Neuronal stem cell (in vitro differentiated cells): ENCODE data around the gene SLC26A11.

Experiments used
- DNase-seq: peaks from one replicate; pipeline ENCODE4 v3.0.0-alpha.2; 2013; ENCODE audit warnings: low spot score
- H2AFZ ChIP-seq: one replicate; pipeline ENCODE4 v1.6.1; 2013; ENCODE audit warnings: mild to moderate bottlenecking, low read length, inconsistent platforms
- H2AK5ac ChIP-seq: 2 replicates; pipeline ENCODE4 v1.6.1; 2013; ENCODE audit warnings: low read depth, mild to moderate bottlenecking, inconsistent platforms, low read length, moderate library complexity, mixed read lengths
- H2BK120ac ChIP-seq: 2 replicates; pipeline ENCODE4 v1.6.1; 2013; ENCODE audit warnings: low read depth, mild to moderate bottlenecking, inconsistent platforms, low read length, moderate library complexity, mixed read lengths
- H2BK12ac ChIP-seq: one replicate; pipeline ENCODE4 v1.6.1; 2013; ENCODE audit warnings: low read length, inconsistent platforms
- H2BK15ac ChIP-seq: 2 replicates; pipeline ENCODE4 v1.6.1; 2013; ENCODE audit warnings: mild to moderate bottlenecking, low read length, inconsistent platforms, mixed read lengths
- H2BK5ac ChIP-seq: one replicate; pipeline ENCODE4 v1.6.1; 2013; ENCODE audit warnings: inconsistent platforms, mild to moderate bottlenecking, low read length, moderate library complexity
- H3K14ac ChIP-seq: one replicate; pipeline ENCODE4 v1.6.1; 2013; ENCODE audit warnings: low read length, inconsistent platforms
- H3K18ac ChIP-seq: 2 replicates; pipeline ENCODE4 v1.6.1; 2013; ENCODE audit warnings: low read length, inconsistent platforms
- H3K23ac ChIP-seq: 2 replicates; pipeline ENCODE4 v1.6.1; 2013; ENCODE audit warnings: low read depth, mild to moderate bottlenecking, mixed read lengths, low read length, inconsistent platforms; ENCODE audit not compliant: poor library complexity
- H3K27ac ChIP-seq: replicated peaks from 3 replicates; pipeline ENCODE4 v1.5.1; 2013; ENCODE audit warnings: low read length, inconsistent platforms
- H3K27me3 ChIP-seq, 3 experiments: 2 replicates each; pipeline ENCODE4 v1.6.1; 2013; ENCODE audit warnings: low read length in 3 of 3, mild to moderate bottlenecking in 2 of 3, inconsistent platforms in 1 of 3, low read depth in 1 of 3, mixed read lengths in 1 of 3, moderate library complexity in 1 of 3; ENCODE audit not compliant: control insufficient read depth in 3 of 3, insufficient read depth in 3 of 3
- H3K36me3 ChIP-seq, 2 donors: replicated peaks in 1 of 2; 2 replicates each; pipeline ENCODE4 v1.6.1; 2013; ENCODE audit warnings: low read length in 2 of 2; ENCODE audit not compliant: control insufficient read depth in 2 of 2, insufficient read depth in 2 of 2
- H3K4ac ChIP-seq: 2 replicates; pipeline ENCODE4 v1.6.1; 2013; ENCODE audit warnings: inconsistent platforms, mild to moderate bottlenecking, low read length, moderate library complexity
- H3K4me1 ChIP-seq, 2 donors: 1 replicate in 1 of 2; 2 replicates in 1 of 2; pipeline ENCODE4 v1.6.1; 2013; ENCODE audit warnings: low read length in 2 of 2, low read depth in 1 of 2; ENCODE audit not compliant: control insufficient read depth in 2 of 2, insufficient read depth in 1 of 2
- H3K4me2 ChIP-seq: one replicate; pipeline ENCODE4 v1.6.1; 2013; ENCODE audit warnings: mild to moderate bottlenecking, low read length, inconsistent platforms; ENCODE audit not compliant: insufficient read depth, poor library complexity, severe bottlenecking
- H3K4me3 ChIP-seq, 2 donors: 2 replicates each; pipeline ENCODE4 v1.5.1; 2013; ENCODE audit warnings: low read length in 2 of 2, mild to moderate bottlenecking in 2 of 2, inconsistent platforms in 1 of 2, moderate library complexity in 1 of 2
- H3K79me1 ChIP-seq: one replicate; pipeline ENCODE4 v1.6.1; 2013; ENCODE audit warnings: low read depth, mild to moderate bottlenecking, inconsistent platforms, low read length, moderate library complexity
- H3K9ac ChIP-seq: one replicate; pipeline ENCODE4 v1.6.1; 2013; ENCODE audit warnings: mild to moderate bottlenecking, low read depth, low read length, inconsistent platforms; ENCODE audit not compliant: poor library complexity
- H3K9me3 ChIP-seq, 2 donors: replicated peaks in 1 of 2; 2 replicates each; pipeline versions ENCODE3 to v1.6.1; 2013; ENCODE audit warnings: low read length in 2 of 2, mild to moderate bottlenecking in 2 of 2, inconsistent platforms in 1 of 2, low read depth in 1 of 2, mixed read lengths in 1 of 2, moderate library complexity in 1 of 2; ENCODE audit not compliant: control insufficient read depth in 2 of 2, insufficient read depth in 1 of 2
- H4K8ac ChIP-seq: one replicate; pipeline ENCODE4 v1.6.1; 2013; ENCODE audit warnings: low read depth, mild to moderate bottlenecking, inconsistent platforms, low read length, moderate library complexity
- H4K91ac ChIP-seq: one replicate; pipeline ENCODE4 v1.6.1; 2013; ENCODE audit warnings: low read length, low read depth, mild to moderate bottlenecking, inconsistent platforms; ENCODE audit not compliant: poor library complexity
- WGBS, 2 donors: extraction: QIAGEN DNeasy Blood & Tissue Kit; methylation state at CpG; one replicate each; pipeline ENCODE4 v1.1.7; 2013; ENCODE audit warnings: missing lambda C conversion rate in 2 of 2, mixed read lengths in 1 of 2; ENCODE audit not compliant: insufficient read length in 2 of 2, insufficient replicate concordance in 1 of 2; ENCODE audit errors: extremely low coverage in 2 of 2; 5-methylcytosine and 5-hydroxymethylcytosine counted together

The SLC26A11 gene

DNA sequence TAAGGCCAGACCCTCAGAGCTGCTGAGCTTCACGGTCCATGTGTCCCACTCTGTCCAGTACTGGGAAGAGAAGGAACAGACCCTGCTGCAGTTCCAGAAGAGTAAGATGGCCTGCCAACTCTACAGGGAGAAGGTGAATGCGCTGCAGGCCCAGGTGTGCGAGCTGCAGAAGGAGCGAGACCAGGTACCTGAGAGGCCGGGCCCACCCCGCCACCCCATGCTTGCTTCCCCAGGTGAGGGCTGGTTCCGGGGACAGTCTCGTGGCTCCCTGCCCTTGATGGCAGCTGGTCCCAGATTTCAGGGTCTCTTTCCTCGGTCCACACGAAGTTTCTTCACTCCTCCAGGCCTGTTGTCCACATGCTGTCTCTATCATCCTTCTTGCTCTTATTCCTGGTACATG, 29.5 kb upstream of the SLC26A11 start:
- no peaks in the 10 kb centered on the region for H3K9me3 ChIP-seq
- no peak overlapping the region for H4K91ac ChIP-seq
- H3K36me3 ChIP-seq, result no peaks in the 10 kb centered on the region
- H2BK120ac ChIP-seq, result no peak overlapping the region
- no peak overlapping the region for H2AK5ac ChIP-seq
- no peak overlapping the region for H3K4me3 ChIP-seq
- H2BK15ac ChIP-seq, result no peak overlapping the region
- no peaks in the 10 kb centered on the region for H3K79me1 ChIP-seq
- H3K23ac ChIP-seq, result no peak overlapping the region
- peaks cover 0 to 21% (median 0%) of the 10 kb centered on the region in 3 experiments for H3K27me3 ChIP-seq
- H4K8ac ChIP-seq, result no peak overlapping the region
- H3K18ac ChIP-seq, result no peak overlapping the region
- DNase-seq, result no peak
- H3K9ac ChIP-seq, result no peak overlapping the region
- peaks cover 4 to 14% of the 10 kb centered on the region in 2 donors for H3K4me1 ChIP-seq
- no CpG with 5 or more reads among the region's 10 CpGs for WGBS, 2 donors
- H2BK12ac ChIP-seq, result no peak overlapping the region
- H2AFZ ChIP-seq, result peak overlapping the region; percentile 95
- no peak overlapping the region for H3K27ac ChIP-seq
- H3K14ac ChIP-seq, result no peak overlapping the region
- no peak overlapping the region for H3K4ac ChIP-seq
- no peak overlapping the region for H3K4me2 ChIP-seq
- no peak overlapping the region for H2BK5ac ChIP-seq

DNA sequence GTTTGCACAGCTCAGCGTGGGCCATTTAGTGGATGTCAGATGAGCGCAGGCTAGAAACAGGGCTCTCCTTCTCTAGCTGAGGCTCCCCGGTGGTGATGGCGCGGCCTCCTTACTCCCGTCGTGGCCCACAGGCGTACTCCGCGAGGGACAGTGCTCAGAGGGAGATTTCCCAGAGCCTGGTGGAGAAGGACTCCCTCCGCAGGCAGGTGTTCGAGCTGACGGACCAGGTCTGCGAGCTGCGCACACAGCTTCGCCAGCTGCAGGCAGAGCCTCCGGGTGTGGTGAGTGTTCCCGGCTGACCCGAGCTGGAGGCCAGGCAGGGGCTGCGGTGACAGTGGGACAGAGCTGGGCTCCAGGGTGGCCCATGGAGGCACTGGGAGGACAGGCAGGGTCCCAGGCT, 29.0 kb upstream of the SLC26A11 start:
- peaks cover 4 to 14% of the 10 kb centered on the region in 2 donors for H3K4me1 ChIP-seq
- peak overlapping the region; percentile 8 for H3K4ac ChIP-seq
- peaks cover 0 to 21% (median 0%) of the 10 kb centered on the region in 3 experiments for H3K27me3 ChIP-seq
- H2BK120ac ChIP-seq, result peak overlapping the region; percentile 85
- no peak overlapping the region for H3K27ac ChIP-seq
- H3K36me3 ChIP-seq, result no peaks in the 10 kb centered on the region
- H3K4me2 ChIP-seq, result no peak overlapping the region
- no peaks in the 10 kb centered on the region for H3K79me1 ChIP-seq
- no peaks in the 10 kb centered on the region for H3K9me3 ChIP-seq
- peak overlapping the region; percentile 95 for H2AFZ ChIP-seq
- peak overlapping the region; percentile 75 for H3K18ac ChIP-seq
- peak overlapping the region; percentile 94 for H3K14ac ChIP-seq
- H2BK12ac ChIP-seq, result peak overlapping the region; percentile 93
- peak overlapping the region; percentile 83 for H4K91ac ChIP-seq
- peak overlapping the region; percentile 98 for H4K8ac ChIP-seq
- peak overlapping the region; percentile 80 for H3K9ac ChIP-seq
- peak overlapping the region; percentile 67 for H2BK15ac ChIP-seq
- H3K4me3 ChIP-seq, result no peak overlapping the region
- H3K23ac ChIP-seq, result peak overlapping the region; percentile 34
- no peak for DNase-seq
- H2BK5ac ChIP-seq, result no peak overlapping the region
- WGBS, 2 donors, result no CpG with 5 or more reads among the region's 20 CpGs
- peak overlapping the region; percentile 61 for H2AK5ac ChIP-seq

DNA sequence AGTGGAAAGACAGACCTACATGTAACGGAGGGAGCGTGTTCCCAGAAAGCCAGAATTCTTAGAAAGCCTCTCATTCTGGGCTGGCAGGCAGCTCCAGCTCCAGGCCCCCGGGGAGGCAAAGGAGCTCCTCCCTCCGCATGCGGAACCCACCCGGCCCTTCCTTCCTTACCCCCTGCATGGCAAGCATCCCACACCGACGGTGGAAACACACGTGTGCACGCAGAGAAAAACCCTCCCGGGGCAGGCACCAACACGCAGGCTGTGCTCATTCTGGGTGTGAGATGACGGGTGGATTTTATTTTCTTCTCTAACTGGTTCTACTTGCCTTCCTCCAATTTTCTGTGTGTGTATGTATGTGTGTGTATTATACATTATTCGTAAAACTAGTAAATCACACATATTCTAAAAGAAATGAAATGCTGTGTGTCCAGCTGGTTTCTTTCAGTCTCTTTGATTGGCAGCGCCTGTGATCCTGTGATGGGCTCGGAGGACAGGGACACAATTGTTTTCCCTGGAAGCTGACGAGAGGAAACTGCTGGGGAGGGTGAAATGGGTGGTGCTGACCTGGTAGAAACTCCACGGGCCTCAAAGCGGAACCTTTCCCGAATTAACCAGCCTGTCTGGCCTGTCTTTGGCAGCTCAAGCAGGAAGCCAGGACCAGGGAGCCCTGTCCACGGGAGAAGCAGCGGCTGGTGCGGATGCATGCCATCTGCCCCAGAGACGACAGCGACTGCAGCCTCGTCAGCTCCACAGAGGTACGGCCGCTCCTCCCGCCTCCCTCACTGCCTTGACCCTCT, 28.2 kb upstream of the SLC26A11 start:
- no peaks in the 10 kb centered on the region for H3K36me3 ChIP-seq
- no peak overlapping the region for H3K27ac ChIP-seq

DNA sequence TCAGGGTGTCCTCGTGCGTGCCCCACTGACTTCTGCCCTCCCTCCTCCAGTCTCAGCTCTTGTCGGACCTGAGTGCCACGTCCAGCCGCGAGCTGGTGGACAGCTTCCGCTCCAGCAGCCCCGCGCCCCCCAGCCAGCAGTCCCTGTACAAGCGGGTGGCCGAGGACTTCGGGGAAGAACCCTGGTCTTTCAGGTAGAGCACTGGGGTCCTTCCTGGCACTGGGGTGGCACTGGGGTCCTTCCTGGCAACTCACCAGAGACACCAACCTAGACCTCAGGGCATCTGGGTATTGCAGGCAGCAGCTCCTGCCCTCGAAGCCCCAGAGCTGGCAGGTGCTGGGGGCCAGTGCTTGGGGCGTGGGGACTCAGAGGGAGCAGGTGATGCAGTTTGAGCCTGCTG, 25.1 kb upstream of the SLC26A11 start:
- Histone ChIP-seq H3K27ac (no peak overlapping the region), H3K23ac (peak overlapping the region; percentile 65), H3K4me1 (peaks cover 10 to 14% of the 10 kb centered on the region in 2 donors), H4K91ac (no peak overlapping the region), H3K14ac (peak overlapping the region; percentile 82), H3K79me1 (no peaks in the 10 kb centered on the region), H2BK12ac (peak overlapping the region; percentile 10), H3K4me3 (no peak overlapping the region), H2AK5ac (peak overlapping the region; percentile 84), H3K18ac (peak overlapping the region; percentile 76), H2AFZ (no peak overlapping the region), H2BK120ac (peak overlapping the region; percentile 61), H3K36me3 (no peaks in the 10 kb centered on the region), H3K4me2 (no peak overlapping the region), H4K8ac (no peak overlapping the region), H3K9me3 (no peaks in the 10 kb centered on the region), H2BK5ac (peak overlapping the region; percentile 53), H3K9ac (no peak overlapping the region), H3K27me3 (peaks cover 0 to 21% (median 0%) of the 10 kb centered on the region in 3 experiments), H3K4ac (no peak overlapping the region), H2BK15ac (peak overlapping the region; percentile 75)
- no peak for DNase-seq
- no CpG with 5 or more reads among the region's 14 CpGs for WGBS, 2 donors

More for the DNA sequence above, 28.2 kb upstream of the SLC26A11 start:
- Histone ChIP-seq H3K23ac (peak overlapping the region; percentile 31), H2AK5ac (peak overlapping the region; percentile 61), H3K9me3 (no peaks in the 10 kb centered on the region), H2BK5ac (peak overlapping the region; percentile 35), H3K27me3 (peaks cover 0 to 21% (median 0%) of the 10 kb centered on the region in 3 experiments), H3K14ac (no peak overlapping the region), H3K4me2 (no peak overlapping the region), H3K9ac (peak overlapping the region; percentile 74), H4K91ac (no peak overlapping the region), H2BK12ac (no peak overlapping the region), H2BK15ac (no peak overlapping the region), H3K79me1 (no peaks in the 10 kb centered on the region), H3K4me3 (peak overlapping the region in 1 of 2 donors; percentile 38), H3K18ac (peak overlapping the region; percentile 86), H3K4ac (no peak overlapping the region), H2AFZ (peak overlapping the region; percentile 95), H3K4me1 (peaks cover 4 to 14% of the 10 kb centered on the region in 2 donors), H4K8ac (no peak overlapping the region), H2BK120ac (no peak overlapping the region)
- DNase-seq, result no peak
- no CpG with 5 or more reads among the region's 29 CpGs for WGBS, 2 donors
